H9 (cell line): Measurements from ENCODE around the gene RAP1GAP2. TPM values are rescaled to one million over a fixed set of nuclear protein-coding genes. Genes with fewer than 3 reads are reported as not detected.

Source experiments
- DNase-seq: peaks from one replicate; pipeline ENCODE4 v3.0.0-alpha.2; 2017
- H2AFZ ChIP-seq: one replicate; pipeline ENCODE4 v1.6.1; 2013; ENCODE audit warnings: mild to moderate bottlenecking, low read length, control low read depth, moderate library complexity
- H2AK5ac ChIP-seq: 2 replicates; pipeline ENCODE4 v1.6.1; 2013; ENCODE audit warnings: low read length, control low read depth, mixed read lengths; ENCODE audit not compliant: insufficient read length
- H2BK120ac ChIP-seq: one replicate; pipeline ENCODE4 v1.6.1; 2013; ENCODE audit warnings: low read depth, mild to moderate bottlenecking, low read length, control low read depth, inconsistent platforms; ENCODE audit not compliant: poor library complexity, severe bottlenecking
- H2BK12ac ChIP-seq: 2 replicates; pipeline ENCODE4 v1.6.1; 2013; ENCODE audit warnings: low read length, control low read depth, mixed read lengths, low read depth; ENCODE audit not compliant: insufficient read length
- H2BK15ac ChIP-seq: 2 replicates; pipeline ENCODE4 v1.6.1; 2013; ENCODE audit warnings: low read depth, low read length, control low read depth
- H2BK20ac ChIP-seq: one replicate; pipeline ENCODE4 v1.6.1; 2013; ENCODE audit warnings: low read depth, mild to moderate bottlenecking, low read length, control low read depth, inconsistent platforms; ENCODE audit not compliant: poor library complexity, severe bottlenecking
- H2BK5ac ChIP-seq: 2 replicates; pipeline ENCODE4 v1.6.1; 2013; ENCODE audit warnings: low read length, control low read depth, mixed read lengths; ENCODE audit not compliant: insufficient read length
- H3K14ac ChIP-seq: 2 replicates; pipeline ENCODE4 v1.6.1; 2013; ENCODE audit warnings: low read length, control low read depth; ENCODE audit not compliant: insufficient read depth
- H3K18ac ChIP-seq: 2 replicates; pipeline ENCODE4 v1.6.1; 2013; ENCODE audit warnings: low read depth, mild to moderate bottlenecking, mixed read lengths, low read length, control low read depth; ENCODE audit not compliant: insufficient read length
- H3K23ac ChIP-seq: 2 replicates; pipeline ENCODE4 v1.6.1; 2013; ENCODE audit warnings: low read length, control low read depth, mixed read lengths, low read depth; ENCODE audit not compliant: insufficient read length
- H3K23me2 ChIP-seq: 2 replicates; pipeline ENCODE4 v1.6.1; 2013; ENCODE audit warnings: low read depth, mild to moderate bottlenecking, mixed read lengths, low read length, control low read depth; ENCODE audit not compliant: insufficient read length, poor library complexity, severe bottlenecking
- H3K27ac ChIP-seq: 2 replicates; pipeline ENCODE4 v1.5.1; 2013; ENCODE audit warnings: low read length, control low read depth, mixed read lengths, low read depth; ENCODE audit not compliant: insufficient read length
- H3K27me3 ChIP-seq: 2 replicates; pipeline ENCODE4 v1.6.1; 2013; ENCODE audit warnings: low read length, control low read depth, inconsistent platforms; ENCODE audit not compliant: insufficient read depth
- H3K4ac ChIP-seq: 2 replicates; pipeline ENCODE4 v1.6.1; 2013; ENCODE audit warnings: low read depth, mild to moderate bottlenecking, control low read depth, inconsistent platforms, low read length, moderate library complexity
- H3K4me1 ChIP-seq: 2 replicates; pipeline ENCODE4 v1.6.1; 2013; ENCODE audit warnings: low read length, control low read depth, inconsistent platforms; ENCODE audit not compliant: insufficient read depth
- H3K4me2 ChIP-seq: 2 replicates; pipeline ENCODE4 v1.6.1; 2013; ENCODE audit warnings: low read length, control low read depth, mixed read lengths; ENCODE audit not compliant: insufficient read length, insufficient read depth
- H3K56ac ChIP-seq: 2 replicates; pipeline ENCODE4 v1.6.1; 2013; ENCODE audit warnings: low read depth, mild to moderate bottlenecking, mixed read lengths, low read length, control low read depth; ENCODE audit not compliant: insufficient read length
- H3K79me1 ChIP-seq: 2 replicates; pipeline ENCODE4 v1.6.1; 2013; ENCODE audit warnings: low read depth, mild to moderate bottlenecking, moderate library complexity, low read length, control low read depth, inconsistent platforms; ENCODE audit not compliant: insufficient read depth, poor library complexity, severe bottlenecking
- H3K79me2 ChIP-seq: 2 replicates; pipeline ENCODE4 v1.6.1; 2013; ENCODE audit warnings: low read length, control low read depth, inconsistent platforms; ENCODE audit not compliant: insufficient read depth
- H3K9ac ChIP-seq: 2 replicates; pipeline ENCODE4 v1.6.1; 2013; ENCODE audit warnings: low read length, control low read depth, mixed read lengths; ENCODE audit not compliant: insufficient read length; ENCODE audit errors: extremely low read depth
- H3K9me3 ChIP-seq: one replicate; pipeline ENCODE4 v1.6.1; 2013; ENCODE audit warnings: low read depth, low read length, inconsistent platforms; ENCODE audit not compliant: control insufficient read depth
- H3T11ph ChIP-seq: one replicate; pipeline ENCODE4 v1.6.1; 2013; ENCODE audit warnings: mild to moderate bottlenecking, low read length, control low read depth, inconsistent platforms
- H4K20me1 ChIP-seq: one replicate; pipeline ENCODE4 v1.6.1; 2013; ENCODE audit not compliant: control insufficient read depth, insufficient read length, insufficient read depth
- H4K5ac ChIP-seq: 2 replicates; pipeline ENCODE4 v1.6.1; 2013; ENCODE audit warnings: low read depth, mild to moderate bottlenecking, mixed read lengths, low read length, control low read depth; ENCODE audit not compliant: insufficient read length
- H4K8ac ChIP-seq: replicated peaks from 2 replicates; pipeline ENCODE4 v1.6.1; 2013; ENCODE audit warnings: low read length, control low read depth, mixed read lengths, low read depth; ENCODE audit not compliant: insufficient read length
- H4K91ac ChIP-seq: 2 replicates; pipeline ENCODE4 v1.6.1; 2013; ENCODE audit warnings: low read depth, mild to moderate bottlenecking, moderate library complexity, mixed read lengths, low read length, control low read depth; ENCODE audit not compliant: insufficient read length
- H3K27ac Mint-ChIP-seq, 3 experiments: 2 replicates in 2 of 3; 3 replicates in 1 of 3; pipeline ENCODE4 v1.8.0; 2020 to 2021; ENCODE audit warnings: mixed read lengths in 3 of 3, mild to moderate bottlenecking in 1 of 3, moderate library complexity in 1 of 3
- H3K27me3 Mint-ChIP-seq: 2 replicates; pipeline ENCODE4 v1.8.0; 2021; ENCODE audit warnings: low read depth, mild to moderate bottlenecking, moderate library complexity, mixed read lengths
- H3K36me3 Mint-ChIP-seq, 3 experiments: 2 replicates in 2 of 3; 3 replicates in 1 of 3; pipeline ENCODE4 v1.8.0; 2020 to 2021; ENCODE audit warnings: low read depth in 3 of 3, mixed read lengths in 3 of 3; ENCODE audit not compliant: insufficient read depth in 1 of 3
- H3K4me1 Mint-ChIP-seq, 2 experiments: 2 replicates each; pipeline ENCODE4 v1.8.0; 2020; ENCODE audit warnings: mixed read lengths in 2 of 2
- H3K4me3 Mint-ChIP-seq, 2 experiments: 2 replicates in 1 of 2; 3 replicates in 1 of 2; pipeline ENCODE4 v1.8.0; 2020 to 2021; ENCODE audit warnings: mild to moderate bottlenecking in 2 of 2, mixed read lengths in 2 of 2, moderate library complexity in 1 of 2
- H3K9me3 Mint-ChIP-seq, 2 experiments: 2 replicates in 1 of 2; 3 replicates in 1 of 2; pipeline ENCODE4 v1.8.0; 2020; ENCODE audit warnings: mild to moderate bottlenecking in 2 of 2, mixed read lengths in 2 of 2, moderate library complexity in 1 of 2
- WGBS: extraction: QIAGEN DNeasy Blood & Tissue Kit; methylation state at CpG from one replicate; pipeline ENCODE4 v1.1.7; 2013; ENCODE audit warnings: missing lambda C conversion rate, low lambda C conversion rate, mixed read lengths; ENCODE audit not compliant: insufficient read length; ENCODE audit errors: extremely low coverage; 5-methylcytosine and 5-hydroxymethylcytosine counted together
- total RNA-seq: library from RNA; stranded (reverse); gene quantifications from 2 replicates; pipeline ENCODE4 v1.2.1, GENCODE V29; 2021
- TF ChIP-seq, protein P1 (sequence below): fragments of 200-600 bp; sonication (generic); conservative IDR thresholded peaks from 3 replicates; pipeline ENCODE4 v1.8.0; 2021; ENCODE audit warnings: antibody characterized with exemption, mild to moderate bottlenecking

Gene RAP1GAP2
- total RNA-seq, 1 experiment from 2014 or later = 33.8 TPM

DNA sequence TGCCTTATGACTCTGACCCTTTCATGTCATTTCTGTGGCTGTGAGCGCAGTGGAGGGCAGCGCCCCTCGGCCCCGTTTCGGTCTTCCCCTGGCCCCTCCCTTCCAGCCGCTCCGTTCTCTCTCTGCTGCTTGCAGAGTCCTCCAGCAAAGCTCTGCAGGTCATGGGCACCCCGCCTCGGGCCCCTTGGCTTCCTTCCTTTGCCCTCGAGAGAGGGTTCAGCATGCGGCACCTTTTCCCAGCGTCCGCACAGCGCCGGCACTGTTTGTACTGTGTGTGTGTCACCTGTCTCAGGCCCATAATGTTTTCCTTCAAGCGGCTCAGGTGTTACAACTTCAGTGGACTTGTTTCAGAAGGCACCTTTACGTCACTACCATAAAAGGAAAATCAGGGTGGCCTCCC is 98.5 kb downstream of the RAP1GAP2 start:
- peaks cover 41 to 42% of the 10 kb centered on the region in 2 experiments for H3K4me1 Mint-ChIP-seq
- TF ChIP-seq, protein P1, sequence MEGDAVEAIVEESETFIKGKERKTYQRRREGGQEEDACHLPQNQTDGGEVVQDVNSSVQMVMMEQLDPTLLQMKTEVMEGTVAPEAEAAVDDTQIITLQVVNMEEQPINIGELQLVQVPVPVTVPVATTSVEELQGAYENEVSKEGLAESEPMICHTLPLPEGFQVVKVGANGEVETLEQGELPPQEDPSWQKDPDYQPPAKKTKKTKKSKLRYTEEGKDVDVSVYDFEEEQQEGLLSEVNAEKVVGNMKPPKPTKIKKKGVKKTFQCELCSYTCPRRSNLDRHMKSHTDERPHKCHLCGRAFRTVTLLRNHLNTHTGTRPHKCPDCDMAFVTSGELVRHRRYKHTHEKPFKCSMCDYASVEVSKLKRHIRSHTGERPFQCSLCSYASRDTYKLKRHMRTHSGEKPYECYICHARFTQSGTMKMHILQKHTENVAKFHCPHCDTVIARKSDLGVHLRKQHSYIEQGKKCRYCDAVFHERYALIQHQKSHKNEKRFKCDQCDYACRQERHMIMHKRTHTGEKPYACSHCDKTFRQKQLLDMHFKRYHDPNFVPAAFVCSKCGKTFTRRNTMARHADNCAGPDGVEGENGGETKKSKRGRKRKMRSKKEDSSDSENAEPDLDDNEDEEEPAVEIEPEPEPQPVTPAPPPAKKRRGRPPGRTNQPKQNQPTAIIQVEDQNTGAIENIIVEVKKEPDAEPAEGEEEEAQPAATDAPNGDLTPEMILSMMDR = no peak
- peak; percentile 33 for DNase-seq

More for the DNA sequence above, 98.5 kb downstream of the RAP1GAP2 start:
- H3K9me3 ChIP-seq = no peaks in the 10 kb centered on the region
- no peak overlapping the region for H3K18ac ChIP-seq
- H3T11ph ChIP-seq = no peak overlapping the region
- no CpG with 5 or more reads among the region's 17 CpGs for WGBS
- no peak overlapping the region for H4K8ac ChIP-seq
- no peak overlapping the region for H4K5ac ChIP-seq
- H2BK5ac ChIP-seq = no peak overlapping the region
- H2BK12ac ChIP-seq = no peak overlapping the region
- Mint-ChIP-seq H3K36me3 (peaks cover 3 to 19% (median 11%) of the 10 kb centered on the region in 3 experiments; a peak in 5 of 7 replicates), H3K27ac (peak overlapping the region; percentile 64 to 97 (median 93); a peak in 5 of 7 replicates), H3K4me3 (no peak overlapping the region; a peak in 1 of 5 replicates), H3K9me3 (no peaks in the 10 kb centered on the region), H3K27me3 (no peaks in the 10 kb centered on the region)
- H2BK20ac ChIP-seq = no peak overlapping the region
- no peak overlapping the region for H3K4ac ChIP-seq
- no peaks in the 10 kb centered on the region for H3K79me1 ChIP-seq
- no peak overlapping the region for H2BK120ac ChIP-seq
- no peak overlapping the region for H3K4me2 ChIP-seq
- H4K20me1 ChIP-seq = no peaks in the 10 kb centered on the region
- no peak overlapping the region for H3K23ac ChIP-seq
- no peak overlapping the region for H3K14ac ChIP-seq
- no peak overlapping the region for H2AFZ ChIP-seq
- H3K79me2 ChIP-seq = peaks cover 9% of the 10 kb centered on the region; the same call in 1 of the 2 replicates
- no peaks in the 10 kb centered on the region for H3K23me2 ChIP-seq
- no peak overlapping the region for H4K91ac ChIP-seq
- H3K27me3 ChIP-seq = no peaks in the 10 kb centered on the region
- H3K4me1 ChIP-seq = no peaks in the 10 kb centered on the region; the same call in 1 of the 2 replicates
- no peak overlapping the region for H2BK15ac ChIP-seq
- H3K56ac ChIP-seq = no peak overlapping the region
- no peak overlapping the region for H2AK5ac ChIP-seq
- no peak overlapping the region for H3K27ac ChIP-seq
- H3K9ac ChIP-seq = no peak overlapping the region
